GM12873 (cell line): ENCODE measurements around the gene HLA-DMB.

ENCODE experiments used
- CTCF ChIP-seq: IDR thresholded peaks from 2 replicates; pipeline ENCODE4 v1.5.1; 2012; ENCODE audit warnings: low read depth, mild to moderate bottlenecking, moderate library complexity, low read length, control low read depth; ENCODE audit not compliant: insufficient read depth; ENCODE audit errors: missing control alignments

The HLA-DMB gene

DNA sequence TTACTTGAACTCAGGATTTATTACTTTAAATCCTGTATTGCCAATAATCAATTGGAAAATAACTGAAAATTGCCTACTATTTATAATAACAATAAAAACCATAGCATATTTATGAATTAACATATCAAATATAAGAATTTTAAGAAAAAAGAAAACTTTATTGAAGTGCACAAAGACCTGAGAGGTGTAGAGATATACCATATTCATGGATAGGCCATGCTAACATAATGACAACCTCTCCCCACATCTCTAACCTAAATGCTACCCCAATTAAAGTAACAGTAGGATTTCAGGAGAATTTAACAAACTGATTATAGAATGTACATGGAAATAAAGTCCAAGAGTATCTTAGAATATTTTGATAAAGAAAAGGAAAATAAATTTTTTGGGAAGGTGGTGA lies 5.1 kb upstream of the HLA-DMB start:
- TF ChIP-seq CTCF: no peak

- TF ChIP-seq CTCF: no peak
Measured at GRCh38 chr6:32945108-32945760, 4.4 kb upstream of the HLA-DMB start.

DNA sequence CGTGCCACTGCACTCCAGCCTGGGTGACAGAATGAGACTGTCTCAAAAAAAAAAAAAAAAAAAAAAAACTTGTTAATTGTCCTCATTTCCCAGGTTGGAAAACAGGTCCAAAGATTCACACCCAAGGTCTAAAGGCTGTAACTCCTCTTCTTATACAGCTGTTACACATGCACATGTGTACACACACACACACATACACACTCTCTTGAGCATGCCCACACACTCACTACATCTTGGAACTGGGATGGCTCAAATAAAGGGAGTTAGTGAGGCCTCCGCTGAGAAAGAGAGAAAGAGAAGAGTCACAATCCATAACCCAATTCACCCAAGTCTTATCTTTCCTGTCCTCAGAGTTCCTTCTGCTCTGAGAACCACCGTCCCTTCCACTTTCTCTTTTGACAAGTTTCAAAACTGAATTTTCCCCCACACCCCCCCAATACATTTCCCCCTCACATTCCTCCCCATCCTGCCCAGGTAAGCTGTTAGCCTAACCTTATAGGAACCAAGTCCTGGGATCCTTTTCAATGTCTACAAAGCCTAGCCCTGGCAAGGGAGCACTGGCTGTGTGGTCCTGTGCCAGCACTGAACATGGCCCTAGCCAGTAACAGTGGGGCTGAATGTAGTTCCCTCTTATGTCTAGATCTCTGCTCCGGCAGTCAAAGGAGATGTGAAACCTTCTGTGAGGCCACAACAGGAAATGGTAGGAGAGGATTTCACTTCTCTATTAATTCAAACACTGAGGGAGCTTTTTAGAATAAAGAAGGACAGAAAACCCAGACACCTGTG lies 3.2 kb upstream of the HLA-DMB start:
- no peak for TF ChIP-seq CTCF

DNA sequence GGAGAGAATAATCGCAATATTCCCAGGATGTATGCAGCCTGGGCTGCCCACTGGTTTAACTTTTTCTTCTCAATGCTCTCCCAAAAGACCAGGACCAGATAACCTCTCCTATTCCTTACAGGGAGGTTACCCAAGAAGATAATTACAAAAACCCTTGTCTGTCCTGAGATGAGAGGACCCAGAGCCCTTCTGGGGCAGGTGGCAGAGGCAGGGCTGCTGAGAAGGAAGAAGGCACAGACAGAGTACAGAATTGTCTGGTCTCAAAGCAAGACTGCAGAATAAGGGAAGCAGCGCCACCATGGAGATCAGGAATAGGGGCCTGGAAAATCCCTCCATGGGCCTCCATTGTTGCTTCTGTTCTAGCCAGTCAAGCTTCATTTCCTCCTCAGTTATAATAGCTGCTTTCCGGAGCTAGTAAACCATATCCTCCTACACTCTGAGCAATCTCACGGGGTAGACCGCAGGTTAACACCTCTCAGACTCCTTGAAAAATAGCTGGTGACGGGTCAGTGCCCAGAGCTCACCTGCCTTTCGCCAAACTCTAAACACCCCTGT lies 463 bp upstream of the HLA-DMB start:
- no peak for TF ChIP-seq CTCF

DNA sequence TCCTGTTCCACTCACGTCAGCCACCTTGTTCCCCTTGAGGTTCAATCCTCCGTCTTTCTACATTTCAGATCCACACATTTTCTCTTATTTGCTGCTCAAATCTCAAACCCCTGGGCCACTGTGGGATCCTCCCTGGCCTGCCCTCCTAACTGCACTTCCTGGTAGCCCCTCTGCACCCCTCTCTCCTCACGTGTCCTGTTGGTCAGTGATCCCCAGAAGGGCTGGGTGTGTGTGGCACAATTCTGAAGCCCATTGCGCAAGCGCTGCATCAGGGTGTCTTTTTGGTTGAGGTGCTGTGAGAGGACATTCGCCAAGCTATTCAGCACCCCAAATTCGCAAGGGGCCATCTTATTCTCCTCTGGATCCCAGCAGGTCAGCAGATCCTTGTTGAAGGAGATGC lies 2.3 kb downstream of the HLA-DMB start:
- TF ChIP-seq CTCF: no peak

DNA sequence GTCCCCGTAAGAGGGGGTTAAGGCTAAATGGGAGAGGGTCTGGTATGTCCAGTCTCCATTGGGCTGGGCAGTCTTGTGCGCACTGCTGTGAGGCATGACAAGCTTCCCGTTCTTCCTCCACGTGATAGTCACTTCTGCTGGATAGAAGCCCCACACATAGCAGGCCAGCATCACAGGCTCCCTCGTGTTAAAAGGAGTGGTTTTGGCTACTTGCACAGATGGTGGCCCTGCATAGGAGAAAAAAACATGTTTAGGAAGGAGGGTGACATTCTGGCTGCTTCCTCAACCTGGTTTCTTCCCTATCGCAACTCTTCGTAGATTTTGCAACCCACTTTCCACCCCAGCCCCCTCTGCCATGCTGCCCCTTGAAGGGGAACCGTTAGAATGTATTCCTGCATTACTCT lies 3.6 kb downstream of the HLA-DMB start:
- TF ChIP-seq CTCF: no peak
